Measurements from ENCODE around the gene APOC3. TPM values are rescaled to one million over a fixed set of nuclear protein-coding genes. Genes with fewer than 3 reads are reported as not detected.

The APOC3 gene
- total and polyA plus RNA-seq, 10 of the 15 experiments (the other 5 are each of a cell fraction or from before 2014, with no cell fraction given): 1.9 TPM; not detected in 9

DNA sequence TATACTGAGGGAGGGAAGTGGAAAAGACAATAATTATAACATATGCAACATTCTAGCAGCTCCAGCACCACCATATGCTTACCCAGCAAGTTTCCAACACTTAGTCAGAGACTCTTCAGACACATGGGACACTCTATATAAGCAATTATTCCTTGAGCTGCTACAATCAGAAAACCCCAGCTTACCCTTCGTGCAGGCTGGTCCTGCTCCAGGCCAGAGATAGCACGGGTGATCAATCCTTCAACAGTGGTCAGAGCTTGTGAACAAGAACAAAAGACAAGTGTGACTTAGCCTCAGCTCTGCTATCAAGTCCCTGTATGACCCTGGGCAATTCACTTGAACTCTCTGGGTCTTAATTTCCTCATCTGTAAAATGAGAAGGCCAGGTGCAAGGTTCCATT lies 43.4 kb upstream of the APOC3 start:
- ChIA-PET CTCF (interaction anchor here (0.9 to 10.9 kb wide), 6 partner anchors 17 to 394 kb away, joined by 3 to 183 read pairs (median 4); partner anchors contain the start of gene APOA1), RAD21 (ENCODE audit: unreplicated experiment) (interaction anchor here (2.2 to 3.3 kb wide), 3 partner anchors 13 to 320 kb away, joined by 7 to 20 read pairs (median 13); partner anchors contain the start of gene BUD13), POLR2A (interaction anchor here (0.5 to 3.4 kb wide), 8 partner anchors 10 to 392 kb away, joined by 3 to 28 read pairs (median 3); partner anchors contain the start of genes BUD13 and SIDT2), SMC1A (ENCODE audit: uncharacterized antibody, unreplicated experiment) (interaction anchor here (0.6 to 7.5 kb wide), 15 partner anchors 10 to 441 kb away, joined by 3 to 46 read pairs (median 4); no protein-coding TSS in a partner anchor)
- Histone ChIP-seq H3K9ac (ENCODE audit: control insufficient read depth, insufficient read depth, low read length) (peak overlapping the region; percentile 92; the same call in 1 of the 2 replicates), H3K27ac (ENCODE audit: control insufficient read depth, insufficient read depth) (no peak overlapping the region), H3K4me3 (peak overlapping the region; percentile 96), H3K79me2 (ENCODE audit: control insufficient read depth, insufficient read depth, low read length) (peaks cover 20% of the 10 kb centered on the region), H3K9me3 (replicated peaks; ENCODE audit: control insufficient read depth, insufficient read depth, low read length) (no peaks in the 10 kb centered on the region), H3K27me3 (replicated peaks in 1 of 2; ENCODE audit: control insufficient read depth in 2 of 2, insufficient read depth in 2 of 2, low read length in 1 of 2) (no peaks in the 10 kb centered on the region), H2AFZ (ENCODE audit: control insufficient read depth, low read depth, low read length) (no peak overlapping the region), H3K4me1 (ENCODE audit: control insufficient read depth, insufficient read depth, low read length) (peaks cover 16% of the 10 kb centered on the region), H3K36me3 (ENCODE audit: control insufficient read depth in 2 of 2, insufficient read depth in 2 of 2, low read length in 1 of 2) (peaks cover 12 to 33% of the 10 kb centered on the region in 2 experiments), H3K4me2 (ENCODE audit: control insufficient read depth, insufficient read depth) (peak overlapping the region; percentile 94), H4K20me1 (ENCODE audit: control insufficient read depth, insufficient read depth) (no peaks in the 10 kb centered on the region)
- no peak for FAIRE-seq
- no TSS peak for BruUV-seq (replicated peaks)
- 97% methylated on average over 2 of the region's 2 CpGs for WGBS (ENCODE audit: insufficient coverage, insufficient replicate concordance, low lambda C conversion rate, missing lambda C conversion rate)
- no peak for ATAC-seq
- TF ChIP-seq, protein P1, sequence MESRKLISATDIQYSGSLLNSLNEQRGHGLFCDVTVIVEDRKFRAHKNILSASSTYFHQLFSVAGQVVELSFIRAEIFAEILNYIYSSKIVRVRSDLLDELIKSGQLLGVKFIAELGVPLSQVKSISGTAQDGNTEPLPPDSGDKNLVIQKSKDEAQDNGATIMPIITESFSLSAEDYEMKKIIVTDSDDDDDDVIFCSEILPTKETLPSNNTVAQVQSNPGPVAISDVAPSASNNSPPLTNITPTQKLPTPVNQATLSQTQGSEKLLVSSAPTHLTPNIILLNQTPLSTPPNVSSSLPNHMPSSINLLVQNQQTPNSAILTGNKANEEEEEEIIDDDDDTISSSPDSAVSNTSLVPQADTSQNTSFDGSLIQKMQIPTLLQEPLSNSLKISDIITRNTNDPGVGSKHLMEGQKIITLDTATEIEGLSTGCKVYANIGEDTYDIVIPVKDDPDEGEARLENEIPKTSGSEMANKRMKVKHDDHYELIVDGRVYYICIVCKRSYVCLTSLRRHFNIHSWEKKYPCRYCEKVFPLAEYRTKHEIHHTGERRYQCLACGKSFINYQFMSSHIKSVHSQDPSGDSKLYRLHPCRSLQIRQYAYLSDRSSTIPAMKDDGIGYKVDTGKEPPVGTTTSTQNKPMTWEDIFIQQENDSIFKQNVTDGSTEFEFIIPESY (IDR thresholded peaks at IDR 0.05): no peak
- TF ChIP-seq SIX5 (IDR thresholded peaks at IDR 0.05; ENCODE audit: low read depth, low read length, severe bottlenecking): no peak
- no peak for TF ChIP-seq IKZF2 (IDR thresholded peaks at IDR 0.05)
- no peak for TF ChIP-seq GABPA (IDR thresholded peaks at IDR 0.05; ENCODE audit: low read depth)
- in situ Hi-C loops (cut with MboI) (loop anchor here (5.0 kb wide), 1 partner anchor 316 kb away; no protein-coding TSS in a partner anchor), intact Hi-C loops (cut with micrococcal nuclease; ENCODE audit: unreplicated experiment) (no loop called here)
- no peak for DNase-seq (ENCODE audit: low read depth, low spot score)
